Ammon's horn (tissue), 1 donor: ENCODE measurements around the gene ZNF35.

Experiments used
- DNase-seq: peaks from one replicate; pipeline ENCODE4 v3.0.0-alpha.2; 2016; ENCODE audit warnings: low spot score

ZNF35 gene

DNA sequence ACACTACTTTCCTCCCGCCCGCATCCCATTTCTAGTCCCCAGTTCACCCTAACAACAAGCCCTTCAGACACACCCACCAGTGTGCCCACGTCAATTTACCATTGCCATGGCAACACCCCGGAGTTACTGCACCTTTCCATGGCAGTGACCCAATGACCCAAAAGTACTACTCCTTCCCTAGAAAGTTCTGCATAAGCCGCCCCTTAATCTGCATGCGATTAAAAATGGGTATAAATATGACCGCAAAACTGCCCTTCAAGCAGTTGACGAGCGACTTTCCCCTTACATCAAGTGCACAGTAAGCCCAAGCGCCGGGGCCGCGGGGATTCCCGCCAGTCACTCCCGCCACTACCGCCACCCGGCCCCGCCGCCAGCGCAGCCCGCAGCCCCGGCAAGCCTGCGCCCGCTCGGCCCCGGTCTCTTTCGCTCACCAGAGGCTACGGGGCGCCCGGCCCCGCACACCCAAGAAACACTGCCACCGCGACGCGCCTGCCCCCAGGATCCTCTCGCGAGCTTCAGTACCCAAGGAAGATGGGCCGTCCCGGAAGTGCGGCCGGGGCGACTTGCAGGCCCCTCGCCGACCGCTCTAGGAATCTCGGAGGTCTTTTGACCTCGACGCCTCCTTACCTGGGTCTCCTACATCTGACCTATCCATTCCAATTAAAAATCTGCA, 36.7 kb downstream of the ZNF35 start:
- DNase-seq, result peak; percentile 81

DNA sequence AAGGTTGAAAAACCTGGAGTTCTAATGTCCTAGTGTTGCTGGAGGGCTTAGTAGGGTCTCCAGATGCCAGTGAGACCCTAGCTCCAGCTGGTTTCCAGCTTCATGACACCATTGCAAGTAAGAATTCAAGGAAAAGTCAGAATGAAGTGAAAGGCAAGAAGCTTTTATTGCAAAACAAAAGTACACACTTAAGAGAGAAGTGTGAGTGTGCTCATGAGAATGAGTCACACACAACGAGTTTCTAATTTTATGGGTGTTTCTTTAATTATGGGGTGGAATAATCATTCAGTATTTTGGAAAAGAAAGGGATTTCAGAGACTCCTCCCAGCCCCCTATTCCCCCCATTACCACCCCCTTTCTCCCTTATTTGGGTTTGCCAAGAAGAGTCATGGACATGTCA, 39.4 kb downstream of the ZNF35 start:
- no peak for DNase-seq
